Muscle of leg (tissue), 16 donors: ENCODE measurements around the gene S1PR5. TPM values are rescaled to one million over a fixed set of nuclear protein-coding genes. Genes with fewer than 3 reads are reported as not detected.

Experiments used
- DNase-seq: peaks from one replicate; pipeline ENCODE4 v3.0.0; 2013
- H3K27ac ChIP-seq: one replicate; pipeline ENCODE4 v1.5.1; 2013; ENCODE audit warnings: mild to moderate bottlenecking, low read length, control low read depth
- H3K27me3 ChIP-seq: one replicate; pipeline ENCODE4 v1.6.1; 2013; ENCODE audit warnings: low read length; ENCODE audit not compliant: control insufficient read depth, insufficient read depth
- H3K36me3 ChIP-seq: one replicate; pipeline ENCODE4 v1.6.1; 2013; ENCODE audit warnings: low read length; ENCODE audit not compliant: control insufficient read depth, insufficient read depth
- H3K4me1 ChIP-seq: one replicate; pipeline ENCODE4 v1.6.1; 2013; ENCODE audit warnings: low read length; ENCODE audit not compliant: control insufficient read depth, insufficient read depth
- H3K4me3 ChIP-seq: one replicate; pipeline ENCODE4 v1.5.1; 2013; ENCODE audit warnings: low read length, control low read depth
- H3K9me3 ChIP-seq: replicated peaks from 2 replicates; pipeline ENCODE4 v1.6.1; 2013; ENCODE audit warnings: low read depth, low read length; ENCODE audit not compliant: control insufficient read depth
- WGBS: methylation state at CpG from one replicate; pipeline ENCODE4 v1.1.5; 2013; ENCODE audit warnings: missing lambda C conversion rate; ENCODE audit not compliant: insufficient coverage; 5-methylcytosine and 5-hydroxymethylcytosine counted together
- long read RNA-seq, 11 donors: transcript quantifications; one replicate each; lab custom pipeline, GENCODE V29; 2026
- polyA plus RNA-seq, 8 donors: library from polyadenylated mRNA; unstranded; fragments of 120-200 nt; gene quantifications; one replicate each; pipeline versions ENCODE4 v1.2.1 to v1.2.3, GENCODE V29; 2013; ENCODE audit warnings: inconsistent platforms in 1 of 8, low replicate concordance in 1 of 8; ENCODE audit not compliant: insufficient read length in 8 of 8, insufficient read depth in 1 of 8
- total RNA-seq: library from RNA; stranded (reverse); fragments of 120-200 nt; gene quantifications from one replicate; pipeline ENCODE4 v1.2.4, GENCODE V29; 2013

Gene S1PR5, protein sequence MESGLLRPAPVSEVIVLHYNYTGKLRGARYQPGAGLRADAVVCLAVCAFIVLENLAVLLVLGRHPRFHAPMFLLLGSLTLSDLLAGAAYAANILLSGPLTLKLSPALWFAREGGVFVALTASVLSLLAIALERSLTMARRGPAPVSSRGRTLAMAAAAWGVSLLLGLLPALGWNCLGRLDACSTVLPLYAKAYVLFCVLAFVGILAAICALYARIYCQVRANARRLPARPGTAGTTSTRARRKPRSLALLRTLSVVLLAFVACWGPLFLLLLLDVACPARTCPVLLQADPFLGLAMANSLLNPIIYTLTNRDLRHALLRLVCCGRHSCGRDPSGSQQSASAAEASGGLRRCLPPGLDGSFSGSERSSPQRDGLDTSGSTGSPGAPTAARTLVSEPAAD
- total RNA-seq (0.75 TPM), polyA plus RNA-seq (1 to 10 TPM in 5 of 8 donors, under 1 TPM in 3; 0.67 to 2.2 (median 1.4) TPM)
- long read RNA-seq, donor 1: 0 reads
- long read RNA-seq, donor 2: 0 reads
- long read RNA-seq, donor 3, partial matches to known transcripts: 0 of 1 reads
- long read RNA-seq, donor 3, other reads (novel, unspliced or antisense): 0 of 1 reads
- long read RNA-seq, donor 4: 0 reads
- long read RNA-seq, donor 5, partial matches to known transcripts: 0 of 1 reads
- long read RNA-seq, donor 5, other reads (novel, unspliced or antisense): 0 of 1 reads
- long read RNA-seq, donor 6, partial matches to known transcripts: 0 of 1 reads
- long read RNA-seq, donor 6, other reads (novel, unspliced or antisense): 0 of 1 reads
- long read RNA-seq, donor 7: 0 reads
- long read RNA-seq, donor 8: 0 reads
- long read RNA-seq, donor 9, partial matches to known transcripts: 0 of 1 reads
- long read RNA-seq, donor 9, other reads (novel, unspliced or antisense): 0 of 1 reads
- long read RNA-seq, donor 10, partial matches to known transcripts: 0 of 2 reads
- long read RNA-seq, donor 10, other reads (novel, unspliced or antisense): 0 of 2 reads
- long read RNA-seq, donor 11: 0 reads

- Histone ChIP-seq H3K27me3 (peaks cover 82% of the 10 kb centered on the region), H3K4me1 (peaks cover 22% of the 10 kb centered on the region), H3K36me3 (no peaks in the 10 kb centered on the region), H3K4me3 (peak within 1 kb of the TSS; percentile 22), H3K27ac (peak within 1 kb of the TSS; percentile 55), H3K9me3 (no peaks in the 10 kb centered on the region)
- peak; percentile 12 for DNase-seq
- WGBS: 1% methylated on average over 34 of the region's 39 CpGs
These were observed at the start of gene S1PR5 for GRCh38 chr19:10517361-10517759. Gene S1PR5, minus strand, starts transcription at chr19:10517447. Its CDS starts 2,436 bp downstream, at chr19:10515011.

DNA sequence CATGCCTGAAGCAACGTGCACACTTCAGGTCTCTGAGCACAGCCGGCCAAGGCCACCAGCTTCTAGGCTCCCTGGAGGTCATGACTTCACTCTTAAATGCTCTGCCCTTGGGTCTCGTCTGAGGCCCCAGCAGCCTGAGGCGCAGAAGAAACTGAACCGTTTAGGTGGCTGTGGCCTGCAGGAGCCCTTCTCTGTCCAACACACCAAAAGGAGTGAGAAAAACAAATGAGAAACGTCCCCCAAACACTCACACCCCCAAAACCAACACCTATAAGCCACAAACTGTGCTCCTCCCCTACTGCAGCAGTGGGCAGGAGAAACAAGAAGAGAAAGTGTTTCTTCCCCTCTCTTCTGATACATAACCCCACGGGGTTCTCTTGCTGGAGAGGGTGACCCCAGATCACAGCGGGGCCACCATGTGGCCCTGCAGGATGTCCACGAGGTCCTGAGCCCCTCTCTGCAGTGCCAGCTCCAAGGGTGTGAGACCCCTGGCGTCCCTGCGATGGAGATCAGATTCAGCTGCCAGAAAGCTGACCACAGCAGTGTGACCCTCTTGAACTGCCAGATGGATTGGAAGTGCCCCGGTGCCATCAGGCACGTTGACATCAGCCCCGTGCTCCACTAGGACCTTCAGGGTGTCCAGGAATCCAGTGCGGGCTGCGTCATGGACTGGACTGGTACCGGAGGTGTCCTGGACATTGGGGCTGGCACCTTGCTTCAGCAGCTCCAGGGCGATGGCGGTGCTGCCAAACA is 49.6 kb upstream of the S1PR5 start:
- 65% methylated on average over 18 of the region's 19 CpGs for WGBS
- Histone ChIP-seq H3K9me3 (no peaks in the 10 kb centered on the region), H3K4me1 (peaks cover 41% of the 10 kb centered on the region), H3K27me3 (no peaks in the 10 kb centered on the region), H3K36me3 (peaks cover 15% of the 10 kb centered on the region), H3K27ac (peak overlapping the region; percentile 89), H3K4me3 (peak overlapping the region; percentile 78)
- peak; percentile 38 for DNase-seq

- WGBS: 0% methylated on average over 2 of the region's 4 CpGs
- Histone ChIP-seq H3K36me3 (peaks cover 17% of the 10 kb centered on the region), H3K4me3 (peak overlapping the region; percentile 78), H3K9me3 (no peaks in the 10 kb centered on the region), H3K4me1 (peaks cover 41% of the 10 kb centered on the region), H3K27ac (peak overlapping the region; percentile 89), H3K27me3 (no peaks in the 10 kb centered on the region)
- no peak for DNase-seq
These were observed 49.1 kb upstream of the S1PR5 start for GRCh38 chr19:10566408-10566657.

GRCh38 chr19:10565567-10566407 is 48.5 kb upstream of the S1PR5 start, which contains the start of gene KRI1:
Gene KRI1, minus strand, starts transcription at chr19:10566010. Its CDS starts 11 bp downstream, at chr19:10565999.
- H3K36me3 ChIP-seq: peaks cover 22% of the 10 kb centered on the region
- peak; percentile 99 for DNase-seq
- peaks cover 41% of the 10 kb centered on the region for H3K4me1 ChIP-seq
- peak within 1 kb of the TSS; percentile 78 for H3K4me3 ChIP-seq
- under 1% methylated on average over 87 of the region's 94 CpGs for WGBS
- peak within 1 kb of the TSS; percentile 89 for H3K27ac ChIP-seq
- H3K9me3 ChIP-seq: no peaks in the 10 kb centered on the region
- H3K27me3 ChIP-seq: no peaks in the 10 kb centered on the region

DNA sequence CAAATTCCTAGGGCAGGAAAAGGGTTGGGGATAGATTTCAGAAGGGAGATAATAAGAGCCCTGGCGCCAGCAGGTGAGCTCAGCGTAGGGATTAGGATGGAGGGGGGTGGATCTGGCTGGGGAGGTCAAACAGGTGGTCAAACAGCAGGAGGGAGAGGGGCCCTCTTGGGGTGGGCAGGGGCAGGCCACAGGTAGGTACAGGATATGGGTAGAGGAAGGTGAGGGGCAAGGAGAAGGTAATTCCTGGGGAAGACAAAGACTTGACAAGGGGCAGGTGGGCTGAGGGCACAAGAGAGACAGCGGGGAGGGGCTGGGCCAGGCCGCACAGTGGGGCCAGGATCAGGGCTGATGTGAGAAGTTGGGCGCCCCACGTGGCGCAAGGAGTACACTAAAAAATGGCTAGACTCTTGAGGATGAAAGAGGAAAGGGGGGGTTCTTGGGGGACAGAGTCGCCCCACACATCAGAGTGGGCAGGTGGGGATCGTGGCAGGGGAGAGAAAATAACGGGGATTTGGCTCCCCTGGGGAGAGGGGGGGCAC is 47.9 kb upstream of the S1PR5 start:
- Histone ChIP-seq H3K4me3 (peak overlapping the region; percentile 78), H3K36me3 (peaks cover 29% of the 10 kb centered on the region), H3K9me3 (no peaks in the 10 kb centered on the region), H3K4me1 (peaks cover 41% of the 10 kb centered on the region), H3K27me3 (no peaks in the 10 kb centered on the region), H3K27ac (peak overlapping the region; percentile 89)
- DNase-seq: peak; percentile 68
- WGBS: 3% methylated on average over 9 of the region's 10 CpGs

DNA sequence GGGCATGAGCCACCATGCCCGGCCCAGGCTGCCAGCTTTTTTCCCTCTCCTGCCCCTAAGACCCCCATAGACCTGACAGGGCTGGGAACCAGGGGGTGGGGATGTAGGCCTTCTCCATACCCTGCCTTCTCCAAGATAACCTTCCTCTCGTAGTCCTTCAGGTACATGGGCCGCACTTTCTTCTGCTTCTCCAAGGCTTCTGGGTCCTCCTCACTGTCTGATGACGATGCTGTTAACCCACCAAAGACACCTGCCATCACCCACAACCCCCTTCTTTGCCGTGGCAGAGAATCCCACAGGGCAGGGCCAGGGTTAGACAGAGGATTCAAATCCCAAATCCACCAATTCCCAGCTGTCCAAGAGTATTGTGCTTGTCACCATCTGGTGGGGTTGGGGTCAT is 45.4 kb upstream of the S1PR5 start:
- WGBS: 100% methylated on average over 1 of the region's 5 CpGs
- peaks cover 27% of the 10 kb centered on the region for H3K4me1 ChIP-seq
- H3K27ac ChIP-seq: no peak overlapping the region
- no peak for DNase-seq
- peaks cover 54% of the 10 kb centered on the region for H3K36me3 ChIP-seq
- no peak overlapping the region for H3K4me3 ChIP-seq
- no peaks in the 10 kb centered on the region for H3K27me3 ChIP-seq
- no peaks in the 10 kb centered on the region for H3K9me3 ChIP-seq

DNA sequence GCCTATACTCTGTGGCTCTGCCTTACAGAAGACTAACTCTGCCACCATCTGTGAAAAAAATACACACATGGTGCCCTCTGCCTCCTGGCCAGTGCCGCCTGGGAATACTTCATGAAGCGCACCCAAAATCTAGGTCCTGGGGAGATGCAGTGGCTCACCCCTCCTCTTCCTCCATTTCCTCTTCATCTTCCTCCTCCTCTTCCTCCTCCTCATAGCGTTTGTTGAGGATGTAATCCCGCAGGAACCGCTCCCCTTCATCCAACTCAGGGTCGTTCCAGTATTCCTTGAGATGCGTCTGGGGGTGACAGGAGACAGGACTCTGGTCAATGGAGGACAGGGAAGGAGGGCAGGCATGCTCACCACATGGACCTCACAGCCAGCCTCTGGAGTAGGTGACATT is 42.9 kb upstream of the S1PR5 start:
- H3K27ac ChIP-seq: no peak overlapping the region

DNA sequence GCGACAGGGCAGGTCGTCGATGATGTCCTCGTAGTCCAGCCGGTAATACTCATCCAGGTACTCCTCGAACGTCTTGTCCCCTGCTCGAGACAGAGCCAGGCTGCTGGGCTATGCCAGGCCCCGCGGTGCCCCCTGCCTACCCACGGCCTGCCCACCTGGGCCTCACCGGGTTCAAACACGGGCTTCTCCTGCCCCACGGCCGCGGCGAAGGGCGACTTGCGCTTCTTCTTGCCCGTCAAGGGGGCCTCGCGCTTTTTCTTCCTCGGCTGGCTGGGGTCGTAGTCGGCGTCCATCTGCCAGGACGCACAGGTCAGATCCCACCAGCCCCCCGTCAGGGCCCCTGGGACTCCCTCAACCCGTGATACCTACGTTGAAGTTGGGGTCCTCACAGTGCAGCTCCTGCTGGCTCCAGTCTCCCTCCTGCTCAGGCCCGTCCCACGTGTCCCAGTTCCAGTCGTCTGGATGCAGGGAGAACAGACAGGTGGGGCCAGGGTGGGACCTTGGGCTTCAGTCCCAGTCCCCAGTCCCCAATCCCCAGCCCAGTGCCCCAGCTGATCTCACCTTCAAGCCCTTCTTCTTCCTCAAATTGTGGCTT is 40.5 kb upstream of the S1PR5 start:
- Histone ChIP-seq H3K27ac (no peak overlapping the region), H3K4me3 (no peak overlapping the region), H3K4me1 (peaks cover 2% of the 10 kb centered on the region), H3K9me3 (no peaks in the 10 kb centered on the region), H3K36me3 (peaks cover 89% of the 10 kb centered on the region), H3K27me3 (no peaks in the 10 kb centered on the region)
- WGBS: 90% methylated on average over 33 of the region's 33 CpGs
- no peak for DNase-seq

More for the DNA sequence above, 42.9 kb upstream of the S1PR5 start:
- Histone ChIP-seq H3K27me3 (no peaks in the 10 kb centered on the region), H3K9me3 (no peaks in the 10 kb centered on the region), H3K4me1 (peaks cover 8% of the 10 kb centered on the region), H3K36me3 (peaks cover 69% of the 10 kb centered on the region), H3K4me3 (no peak overlapping the region)
- DNase-seq: no peak
- WGBS: 93% methylated on average over 3 of the region's 7 CpGs

DNA sequence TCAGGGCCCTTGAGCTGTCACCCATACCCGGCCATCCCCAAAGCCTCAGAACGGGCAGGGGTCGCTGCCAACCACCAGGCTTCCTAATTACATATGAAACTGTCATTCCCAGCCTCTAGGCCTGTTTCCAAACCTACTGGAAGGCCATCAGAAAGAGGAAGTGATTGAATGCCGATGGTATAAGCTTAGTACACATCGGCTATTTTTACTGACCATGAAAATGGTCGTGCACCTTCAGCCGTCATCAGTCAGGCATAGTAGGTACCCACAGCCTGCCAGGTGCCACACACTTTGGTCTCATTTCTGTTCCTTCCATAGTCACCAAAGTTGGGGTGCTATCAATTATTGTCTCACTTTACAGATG is 38.3 kb upstream of the S1PR5 start:
- peaks cover 2% of the 10 kb centered on the region for H3K9me3 ChIP-seq
- no peak overlapping the region for H3K27ac ChIP-seq
- peaks cover 2% of the 10 kb centered on the region for H3K4me1 ChIP-seq
- H3K36me3 ChIP-seq: peaks cover 90% of the 10 kb centered on the region
- 86% methylated on average over 6 of the region's 7 CpGs for WGBS
- DNase-seq: no peak
- H3K4me3 ChIP-seq: no peak overlapping the region
- H3K27me3 ChIP-seq: no peaks in the 10 kb centered on the region
